Colonic mucosa (tissue), 4 donors: ENCODE data around the gene RMDN2. TPM values are rescaled to one million over a fixed set of nuclear protein-coding genes. Genes with fewer than 3 reads are reported as not detected.
A peak's percentile ranks its signal among the peaks of the same experiment; 100 is the strongest.

Experiments used
- DNase-seq: peaks from one replicate; pipeline ENCODE4 v3.0.0-alpha.2; 2020
- H3K27ac ChIP-seq: fragments of 200-600 bp; one replicate; pipeline ENCODE4 v1.8.0; 2021
- H3K27me3 ChIP-seq: fragments of 200-600 bp; one replicate; pipeline ENCODE4 v1.8.0; 2021
- H3K36me3 ChIP-seq: fragments of 200-600 bp; one replicate; pipeline ENCODE4 v1.8.0; 2021
- H3K4me1 ChIP-seq: fragments of 200-600 bp; one replicate; pipeline ENCODE4 v1.8.0; 2021; ENCODE audit warnings: mild to moderate bottlenecking
- H3K4me3 ChIP-seq: fragments of 200-600 bp; one replicate; pipeline ENCODE4 v1.8.0; 2021
- H3K9ac ChIP-seq, 2 donors: one replicate each; pipeline ENCODE4 v1.7.0; 2013; ENCODE audit warnings: control low read depth in 2 of 2, low read depth in 2 of 2, low read length in 2 of 2
- H3K9me3 ChIP-seq: fragments of 200-600 bp; one replicate; pipeline ENCODE4 v1.8.0; 2021
- intact Hi-C: fragments of 100-400 bp; cut with DNase I; formaldehyde crosslinking; loops from one replicate; pipeline ENCODE4 v1.14.1; 2022
- total RNA-seq, 2 donors: library from RNA; stranded (reverse); fragmentation: NEBNext Ultra II Directional in 1 of 2; extraction: Animal tissue kit (Norgen Biotek cat#: 25700) in 1 of 2; gene quantifications; one replicate each; pipeline ENCODE4 v1.2.1, GENCODE V29; 2021
- TF ChIP-seq, protein P1 (sequence below): fragments of 200-600 bp; IDR thresholded peaks from one replicate; pipeline ENCODE4 v1.8.0; 2022; ENCODE audit warnings: antibody characterized with exemption, mild to moderate bottlenecking
- donor health status: healthy.
- donor health status: DM: no; HTN: no; CAD: no.
- donor health status: DM: no; HTN: no; CAD: no.

RMDN2 gene
- total RNA-seq, 2 donors from 2014 or later, result 19.8 to 26.5 TPM

DNA sequence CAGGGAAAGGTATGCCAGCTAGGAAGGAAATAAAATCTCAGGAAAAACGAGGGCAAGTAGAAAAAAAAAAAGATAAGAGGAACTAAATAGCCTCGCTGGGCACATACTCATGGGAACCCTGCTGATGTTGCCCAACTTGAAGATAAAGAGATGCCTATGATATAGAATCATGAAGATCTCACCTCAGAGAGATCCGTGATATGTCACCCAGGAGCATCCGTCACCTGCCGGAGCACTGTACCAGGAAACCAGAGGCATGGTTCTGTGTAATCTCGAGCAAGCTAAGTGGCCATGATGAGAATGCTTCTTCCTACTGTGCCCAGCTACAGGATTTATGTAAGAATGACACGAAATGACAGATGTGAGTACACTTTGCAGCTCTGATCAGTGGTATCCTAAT is 110.9 kb downstream of the RMDN2 start:
- Histone ChIP-seq H3K4me3 (no peak overlapping the region), H3K9ac (no peak overlapping the region), H3K27me3 (no peaks in the 10 kb centered on the region), H3K9me3 (no peaks in the 10 kb centered on the region), H3K36me3 (no peaks in the 10 kb centered on the region), H3K4me1 (no peaks in the 10 kb centered on the region), H3K27ac (no peak overlapping the region)
- DNase-seq, result no peak
- TF ChIP-seq, protein P1, sequence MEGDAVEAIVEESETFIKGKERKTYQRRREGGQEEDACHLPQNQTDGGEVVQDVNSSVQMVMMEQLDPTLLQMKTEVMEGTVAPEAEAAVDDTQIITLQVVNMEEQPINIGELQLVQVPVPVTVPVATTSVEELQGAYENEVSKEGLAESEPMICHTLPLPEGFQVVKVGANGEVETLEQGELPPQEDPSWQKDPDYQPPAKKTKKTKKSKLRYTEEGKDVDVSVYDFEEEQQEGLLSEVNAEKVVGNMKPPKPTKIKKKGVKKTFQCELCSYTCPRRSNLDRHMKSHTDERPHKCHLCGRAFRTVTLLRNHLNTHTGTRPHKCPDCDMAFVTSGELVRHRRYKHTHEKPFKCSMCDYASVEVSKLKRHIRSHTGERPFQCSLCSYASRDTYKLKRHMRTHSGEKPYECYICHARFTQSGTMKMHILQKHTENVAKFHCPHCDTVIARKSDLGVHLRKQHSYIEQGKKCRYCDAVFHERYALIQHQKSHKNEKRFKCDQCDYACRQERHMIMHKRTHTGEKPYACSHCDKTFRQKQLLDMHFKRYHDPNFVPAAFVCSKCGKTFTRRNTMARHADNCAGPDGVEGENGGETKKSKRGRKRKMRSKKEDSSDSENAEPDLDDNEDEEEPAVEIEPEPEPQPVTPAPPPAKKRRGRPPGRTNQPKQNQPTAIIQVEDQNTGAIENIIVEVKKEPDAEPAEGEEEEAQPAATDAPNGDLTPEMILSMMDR, result no peak
- intact Hi-C loops, result no loop called here

DNA sequence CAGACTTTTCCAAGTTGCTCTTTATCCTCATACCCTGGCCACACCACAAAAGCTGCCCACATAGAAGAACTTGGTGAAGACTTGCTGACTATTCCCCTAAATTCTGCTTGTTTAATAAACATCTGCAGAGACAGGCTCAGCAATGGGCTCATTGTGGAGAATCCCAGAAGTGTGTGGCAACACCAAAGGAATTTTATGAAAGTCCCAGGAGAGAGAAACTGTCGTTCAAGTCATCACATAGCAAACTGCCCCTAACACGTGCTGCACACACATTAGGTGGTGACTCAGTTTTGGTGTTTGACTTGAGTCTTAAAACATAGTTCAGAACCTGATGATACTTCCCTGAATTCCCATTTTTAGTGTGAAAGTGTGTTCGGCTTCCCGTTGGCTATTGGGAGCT is 112.2 kb downstream of the RMDN2 start:
- H3K4me1 ChIP-seq, result no peaks in the 10 kb centered on the region
- no peaks in the 10 kb centered on the region for H3K9me3 ChIP-seq
- H3K27me3 ChIP-seq, result no peaks in the 10 kb centered on the region
- intact Hi-C loops, result no loop called here
- TF ChIP-seq, protein P1, result no peak
- no peak for DNase-seq
- no peak overlapping the region for H3K27ac ChIP-seq
- no peak overlapping the region for H3K9ac ChIP-seq
- H3K4me3 ChIP-seq, result no peak overlapping the region
- H3K36me3 ChIP-seq, result no peaks in the 10 kb centered on the region

DNA sequence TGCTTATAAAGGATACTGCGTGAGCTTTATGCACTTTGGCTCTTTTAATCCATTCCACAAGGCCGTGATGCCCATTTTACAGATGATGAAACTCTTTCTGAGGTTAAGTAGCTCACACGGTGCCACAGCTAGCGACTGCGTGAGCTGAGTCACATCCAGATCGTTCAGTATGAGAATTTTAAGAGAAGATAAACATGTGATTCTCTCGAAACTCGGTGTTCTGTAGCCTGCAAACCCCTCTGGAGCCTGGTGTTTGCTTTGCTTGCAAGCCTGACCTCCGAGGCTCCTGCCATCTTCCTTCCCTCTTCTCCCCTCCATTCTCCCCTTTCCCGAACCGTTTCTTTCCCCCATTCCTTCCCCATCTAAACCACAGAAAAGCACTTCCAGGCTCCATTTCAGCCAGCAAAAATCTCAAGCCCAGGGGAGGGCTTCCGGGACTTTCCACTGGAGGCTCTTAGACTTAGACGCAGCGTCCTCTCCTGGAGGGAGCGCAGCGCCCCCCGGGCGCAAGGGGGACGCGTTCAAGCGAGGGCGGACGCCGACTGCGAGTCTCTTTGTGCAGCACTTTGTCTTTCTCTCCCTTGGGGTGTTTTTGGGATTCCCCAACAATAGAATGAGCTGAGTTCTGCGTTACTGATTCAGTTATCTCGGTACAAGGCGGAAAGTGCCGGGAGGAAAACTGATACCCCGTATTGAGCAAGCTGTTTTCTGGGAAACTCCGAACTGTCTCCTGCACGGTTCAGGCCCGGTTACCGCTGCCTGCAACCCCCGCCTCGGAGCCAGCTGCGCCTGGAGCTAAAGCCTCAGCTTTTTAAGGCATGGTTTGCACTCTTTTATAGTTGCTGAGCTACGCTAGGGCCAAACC is 112.9 kb downstream of the RMDN2 start:
- H3K4me3 ChIP-seq, result no peak overlapping the region
- no peaks in the 10 kb centered on the region for H3K27me3 ChIP-seq
- intact Hi-C loops, result no loop called here
- DNase-seq, result no peak
- no peaks in the 10 kb centered on the region for H3K9me3 ChIP-seq
- H3K36me3 ChIP-seq, result no peaks in the 10 kb centered on the region
- TF ChIP-seq, protein P1, result no peak
- H3K9ac ChIP-seq, result peak overlapping the region in 1 of 2 donors; percentile 29
- H3K27ac ChIP-seq, result no peak overlapping the region
- H3K4me1 ChIP-seq, result no peaks in the 10 kb centered on the region

DNA sequence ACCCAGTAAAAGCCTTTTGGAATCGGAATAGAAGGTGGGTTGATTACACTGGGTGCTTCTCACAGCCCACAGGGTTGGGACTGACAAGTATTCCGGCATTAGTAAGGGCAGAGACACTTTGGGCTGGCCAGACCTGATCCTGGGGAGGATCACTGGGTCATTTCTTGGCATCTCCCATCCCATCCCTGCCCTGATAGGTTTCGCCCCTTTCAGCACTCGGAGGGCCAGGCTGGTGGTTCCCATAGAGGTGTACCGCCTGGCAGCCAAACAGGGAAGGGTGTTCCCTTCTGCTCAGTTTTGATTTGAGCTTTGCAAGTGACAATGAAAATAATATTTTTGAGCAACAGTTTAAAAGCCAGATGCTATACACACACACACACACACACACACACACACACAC is 113.6 kb downstream of the RMDN2 start:
- no peak for DNase-seq
- H3K36me3 ChIP-seq, result no peaks in the 10 kb centered on the region
- no peaks in the 10 kb centered on the region for H3K27me3 ChIP-seq
- H3K27ac ChIP-seq, result no peak overlapping the region
- no peak overlapping the region for H3K9ac ChIP-seq
- intact Hi-C loops, result no loop called here
- no peaks in the 10 kb centered on the region for H3K4me1 ChIP-seq
- no peak overlapping the region for H3K4me3 ChIP-seq
- no peaks in the 10 kb centered on the region for H3K9me3 ChIP-seq
- TF ChIP-seq, protein P1, result no peak

DNA sequence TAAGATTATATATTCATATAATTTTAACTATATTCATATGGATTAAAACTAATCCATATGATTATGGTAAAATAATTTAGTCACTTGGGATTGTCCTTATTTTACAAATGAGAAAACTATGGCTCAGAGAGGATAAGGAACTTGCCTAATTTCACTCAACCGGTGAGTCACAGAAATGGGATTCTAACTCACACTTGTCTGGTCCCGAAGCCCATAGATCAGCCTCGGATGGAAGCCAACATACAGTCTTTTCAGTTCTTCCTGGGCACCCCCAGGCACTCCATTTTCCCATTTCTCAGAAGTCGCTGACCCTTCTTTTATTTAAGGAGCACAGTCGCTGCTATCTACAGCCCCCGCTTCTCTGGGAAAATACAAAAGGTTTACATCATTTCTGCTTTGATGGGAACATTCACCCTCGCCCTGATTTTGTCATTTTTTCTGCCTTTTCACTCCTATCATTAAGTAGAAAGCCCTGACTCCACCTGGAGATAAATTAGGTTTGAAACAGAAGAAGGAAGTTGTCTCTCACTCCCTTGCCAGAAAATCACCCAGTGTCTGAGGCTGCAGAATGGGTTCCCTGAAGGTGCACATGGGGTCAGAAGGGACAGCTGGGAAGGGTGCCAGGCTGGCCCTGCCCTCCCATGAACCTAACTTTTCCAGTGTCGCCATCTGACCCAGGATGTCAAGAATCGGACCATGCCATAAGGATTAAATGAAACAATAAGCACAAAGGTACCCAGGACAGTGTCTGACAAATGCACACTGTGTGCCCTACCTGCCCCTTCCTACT is 114.2 kb downstream of the RMDN2 start:
- no peaks in the 10 kb centered on the region for H3K27me3 ChIP-seq
- TF ChIP-seq, protein P1, result no peak
- no peak overlapping the region for H3K9ac ChIP-seq
- H3K9me3 ChIP-seq, result no peaks in the 10 kb centered on the region
- no peak for DNase-seq
- no peaks in the 10 kb centered on the region for H3K4me1 ChIP-seq
- intact Hi-C loops, result no loop called here
- no peaks in the 10 kb centered on the region for H3K36me3 ChIP-seq
- H3K4me3 ChIP-seq, result no peak overlapping the region
- no peak overlapping the region for H3K27ac ChIP-seq
